K562 (cell line): ENCODE measurements around the gene ARV1. TPM values are rescaled to one million over a fixed set of nuclear protein-coding genes. Genes with fewer than 3 reads are reported as not detected.

ENCODE experiments used
- ASH1L ChIP-seq: fragments of 450-650 bp; IDR thresholded peaks from 2 replicates; pipeline ENCODE4 v1.6.1; 2018; ENCODE audit warnings: borderline replicate concordance, mild to moderate bottlenecking, low read depth; ENCODE audit not compliant: partially characterized antibody
- CBX1 ChIP-seq: sonication (generic); IDR thresholded peaks from 2 replicates; pipeline ENCODE4 v1.6.1; 2016; ENCODE audit warnings: antibody characterized with exemption, low read depth, mild to moderate bottlenecking
- CHD4 ChIP-seq: fragments of 200-600 bp; sonication (generic); IDR thresholded peaks from 3 replicates; pipeline ENCODE4 v1.6.1; 2012; ENCODE audit warnings: low read depth, mild to moderate bottlenecking, mixed read lengths, low read length, inconsistent platforms; ENCODE audit not compliant: insufficient read depth, insufficient replicate concordance, poor library complexity, severe bottlenecking
- CSDE1 ChIP-seq, 2 experiments: fragments of 450-650 bp; IDR thresholded peaks; 2 replicates each; pipeline ENCODE4 v1.6.1; 2016; ENCODE audit warnings: mild to moderate bottlenecking in 1 of 2
- DDX20 ChIP-seq: fragments of 450-650 bp; IDR thresholded peaks from 2 replicates; pipeline ENCODE4 v1.6.1; 2016; ENCODE audit warnings: missing genetic modification characterization, low read depth, mild to moderate bottlenecking, missing compliant biosample characterization, moderate library complexity
- FOXJ3 ChIP-seq: sonication (generic); formaldehyde crosslinking; IDR thresholded peaks from 2 replicates; pipeline ENCODE4 v1.4.0; 2020; ENCODE audit warnings: mild to moderate bottlenecking, missing genetic modification reagents
- FOXP1 ChIP-seq: sonication (generic); formaldehyde crosslinking; IDR thresholded peaks from 2 replicates; pipeline ENCODE4 v1.8.0; 2022; ENCODE audit warnings: mild to moderate bottlenecking, missing genetic modification reagents
- HMG20A ChIP-seq: fragments of 450-650 bp; formaldehyde crosslinking; conservative IDR thresholded peaks from 2 replicates; pipeline ENCODE4 v1.4.0; 2020; ENCODE audit warnings: mild to moderate bottlenecking, mixed read lengths
- HNRNPK ChIP-seq: fragments of 200-400 bp; formaldehyde crosslinking; IDR thresholded peaks from one replicate; pipeline ENCODE4 v1.6.1; 2018; ENCODE audit warnings: mild to moderate bottlenecking, low read depth, low read length; ENCODE audit not compliant: poor library complexity, severe bottlenecking
- HNRNPLL ChIP-seq: fragments of 200-400 bp; formaldehyde crosslinking; IDR thresholded peaks from 2 replicates; pipeline ENCODE4 v1.6.1; 2017; ENCODE audit warnings: low read length, low read depth, mild to moderate bottlenecking; ENCODE audit not compliant: poor library complexity, severe bottlenecking
- KAT7 ChIP-seq: sonication (generic); formaldehyde crosslinking; IDR thresholded peaks from 2 replicates; pipeline ENCODE4 v1.8.0; 2022; ENCODE audit warnings: missing genetic modification reagents, mild to moderate bottlenecking, borderline replicate concordance
- MEIS2 ChIP-seq: fragments of 450-650 bp; IDR thresholded peaks from 2 replicates; pipeline ENCODE4 v1.6.1; 2014; ENCODE audit warnings: mild to moderate bottlenecking; ENCODE audit not compliant: partially characterized antibody
- NEUROD1 ChIP-seq: fragments of 150-350 bp; IDR thresholded peaks from 2 replicates; pipeline ENCODE4 v1.6.1; 2014; ENCODE audit warnings: borderline replicate concordance, low read length, low read depth; ENCODE audit not compliant: partially characterized antibody
- NR1H2 ChIP-seq: sonication (generic); formaldehyde crosslinking; IDR thresholded peaks from 2 replicates; pipeline ENCODE4 v1.4.0; 2020; ENCODE audit warnings: mild to moderate bottlenecking, missing genetic modification reagents
- PATZ1 ChIP-seq: fragments of 250-450 bp; sonication (Bioruptor Pico); IDR thresholded peaks from 2 replicates; pipeline ENCODE4 v1.5.0; 2020; ENCODE audit warnings: mild to moderate bottlenecking, borderline replicate concordance
- RBM14 ChIP-seq: fragments of 200-400 bp; formaldehyde crosslinking; IDR thresholded peaks from 2 replicates; pipeline ENCODE4 v1.6.1; 2018; ENCODE audit warnings: low read depth, mild to moderate bottlenecking, low read length, moderate library complexity, borderline replicate concordance; ENCODE audit not compliant: insufficient read depth
- RFX7 ChIP-seq: fragments of 250-450 bp; sonication (Bioruptor Pico); IDR thresholded peaks from 2 replicates; pipeline ENCODE4 v1.5.1; 2021; ENCODE audit warnings: mild to moderate bottlenecking
- RUNX1 ChIP-seq: sonication (generic); IDR thresholded peaks from 2 replicates; pipeline ENCODE4 v1.6.1; 2016; ENCODE audit warnings: antibody characterized with exemption, low read depth
- TAF7 ChIP-seq: fragments of 450-650 bp; IDR thresholded peaks from 2 replicates; pipeline ENCODE4 v1.6.1; 2016; ENCODE audit warnings: missing genetic modification characterization, missing compliant biosample characterization
- TFE3 ChIP-seq: fragments of 450-650 bp; formaldehyde crosslinking; IDR thresholded peaks from 2 replicates; pipeline ENCODE4 v1.4.0; 2020; ENCODE audit warnings: mild to moderate bottlenecking, mixed read lengths
- TRIM28 ChIP-seq: fragments of 450-650 bp; IDR thresholded peaks from 2 replicates; pipeline ENCODE4 v1.6.1; 2017
- ZFX ChIP-seq: sonication (generic); formaldehyde crosslinking; IDR thresholded peaks from 2 replicates; pipeline ENCODE4 v1.8.0; 2022; ENCODE audit warnings: mild to moderate bottlenecking, missing genetic modification reagents, moderate library complexity
- ZNF436 ChIP-seq: fragments of 250-450, 450-650 bp; sonication (Bioruptor Pico); formaldehyde crosslinking; IDR thresholded peaks from 2 replicates; pipeline ENCODE4 v1.7.0; 2020; ENCODE audit warnings: mild to moderate bottlenecking
- ZNF780A ChIP-seq: fragments of 250-450 bp; sonication (Bioruptor Pico); IDR thresholded peaks from 2 replicates; pipeline ENCODE4 v1.5.0; 2021; ENCODE audit warnings: mild to moderate bottlenecking
- polyA plus RNA-seq, 8 experiments: library from polyadenylated mRNA; depleted of rRNA in 4 of 8; stranded (reverse) in 5 of 8; unstranded in 3 of 8; fragments of >200 nt; fragmentation: Nextera tagmentation in 2 of 8; fragmentation: Illumina TruSeq in 1 of 8; extraction: Ambion mirVana in 2 of 8; extraction: Trizol in 1 of 8; gene quantifications; 2 replicates each; pipeline versions ENCODE4 v1.2.1 to v1.2.3, GENCODE V29; 2011 to 2014; ENCODE audit warnings: inconsistent platforms in 1 of 8, missing spikeins in 1 of 8
- total RNA-seq, 7 experiments: library from RNA; depleted of rRNA in 6 of 7; stranded (reverse); fragments of >200 nt in 6 of 7; fragmentation: Illumina TruSeq in 2 of 7; extraction: Trizol in 2 of 7; gene quantifications; 2 replicates each; pipeline versions ENCODE4 v1.2.1 to v1.2.3, GENCODE V29; 2011 to 2021; ENCODE audit warnings: low replicate concordance in 1 of 7

Gene ARV1
- total and polyA plus RNA-seq, 9 of the 15 experiments (the other 6 are each of a cell fraction or from before 2014, with no cell fraction given), result 54.8 to 139 (median 74.0) TPM

- TF ChIP-seq PATZ1 (CRISPR knock-in tag) (no peak), CSDE1 (IDR thresholded peaks at IDR 0.05) (no peak), DDX20 (tag) (no peak), RUNX1 (no peak), FOXJ3 (CRISPR knock-in tag) (no peak), TRIM28 (no peak), NEUROD1 (no peak), TFE3 (CRISPR knock-in tag) (no peak), HNRNPLL (no peak), MEIS2 (peak; percentile 20), ASH1L (no peak), CHD4 (no peak), RFX7 (CRISPR knock-in tag) (no peak), FOXP1 (no peak), NR1H2 (CRISPR knock-in tag) (no peak), ZFX (CRISPR knock-in tag) (peak; percentile 56), ZNF436 (CRISPR knock-in tag) (no peak), HNRNPK (no peak), RBM14 (no peak), ZNF780A (CRISPR knock-in tag) (no peak), HMG20A (CRISPR knock-in tag) (no peak), KAT7 (CRISPR knock-in tag) (0 out of 2 replicates have a peak, but pooled peaks have one; percentile 34), CBX1 (no peak), TAF7 (tag) (no peak)
Observed at GRCh38 chr1:231040800-231041718, 62.2 kb downstream of the ARV1 start (continued).
